Panc1 (cell line): ENCODE results near the gene FLII. TPM values are rescaled to one million over a fixed set of nuclear protein-coding genes. Genes with fewer than 3 reads are reported as not detected.

Experiments used
- ATAC-seq: fragments of 200-7000 bp; cut with Tn5 transposase; 2 replicates; pipeline ENCODE4 v1.9.1; 2020; ENCODE audit warnings: mild to moderate bottlenecking, moderate library complexity
- BruUV-seq: library from RNA; stranded (reverse); fragments of 400-500 nt; replicated peaks from 2 replicates; lab custom pipeline; 2021; lab: Mats Ljungman, UMichigan
- CTCF ChIA-PET: fragments of 300-600 bp; sonication (Branson Sonifier 250); formaldehyde crosslinking; loops from one replicate; lab custom pipeline; 2022; ENCODE audit warnings: antibody characterized with exemption; lab: Charles Lee
- POLR2A ChIA-PET: fragments of 300-600 bp; sonication (Branson Sonifier 250); formaldehyde crosslinking; loops from one replicate; lab custom pipeline; 2022; ENCODE audit warnings: antibody characterized with exemption; lab: Charles Lee
- DNase-seq: peaks from one replicate; pipeline ENCODE4 v3.0.0-alpha.2; 2010; ENCODE audit warnings: low read depth, low spot score
- H3K27ac ChIP-seq: 2 replicates; pipeline ENCODE4 v1.5.1; 2011; ENCODE audit warnings: mild to moderate bottlenecking, low read length, inconsistent platforms
- H3K27me3 ChIP-seq: fragments of 200-500 bp; sonication (Bioruptor generic); 2 replicates; pipeline ENCODE4 v1.6.0; 2014; ENCODE audit warnings: low read length, inconsistent platforms; ENCODE audit not compliant: control insufficient read depth, insufficient read depth
- H3K36me3 ChIP-seq: fragments of 200-500 bp; sonication (Bioruptor generic); 2 replicates; pipeline ENCODE4 v1.5.1; 2014; ENCODE audit warnings: inconsistent platforms, mild to moderate bottlenecking, low read length, moderate library complexity; ENCODE audit not compliant: control insufficient read depth, insufficient read depth
- H3K4me1 ChIP-seq: 2 replicates; pipeline ENCODE4 v1.5.1; 2011; ENCODE audit warnings: inconsistent platforms, mild to moderate bottlenecking, low read length, moderate library complexity; ENCODE audit not compliant: control insufficient read depth, insufficient read depth
- H3K4me3 ChIP-seq, 2 experiments: 2 replicates each; pipeline ENCODE4 v1.5.1; 2011 to 2012; ENCODE audit warnings: low read depth in 2 of 2, low read length in 2 of 2, mild to moderate bottlenecking in 2 of 2, inconsistent platforms in 1 of 2, moderate library complexity in 1 of 2
- H3K9me3 ChIP-seq: fragments of 200-500 bp; sonication (Bioruptor generic); 2 replicates; pipeline ENCODE4 v1.5.1; 2014; ENCODE audit warnings: low read depth, mild to moderate bottlenecking, inconsistent platforms, low read length, moderate library complexity; ENCODE audit not compliant: control insufficient read depth, insufficient read depth
- POLR2AphosphoS5 ChIP-seq: IDR thresholded peaks from 2 replicates; pipeline ENCODE4 v1.6.1; 2012; ENCODE audit warnings: mild to moderate bottlenecking, low read depth, low read length, moderate library complexity
- SIN3A ChIP-seq: IDR thresholded peaks from 2 replicates; pipeline ENCODE4 v1.6.1; 2012; ENCODE audit warnings: low read depth, mild to moderate bottlenecking, low read length, moderate library complexity, borderline replicate concordance; ENCODE audit not compliant: insufficient read depth
- TCF7L2 ChIP-seq: IDR thresholded peaks from 2 replicates; pipeline ENCODE4 v1.6.1; 2011; ENCODE audit warnings: mild to moderate bottlenecking, low read depth, low read length, inconsistent platforms
- in situ Hi-C: cut with HindIII; loops from 2 replicates; pipeline ENCODE4 v1.10.0; 2016; ENCODE audit warnings: low sequenced_read_pairs, low pct_unique_long_range_greater_than_20kb
- intact Hi-C: fragments of 100-400 bp; cut with micrococcal nuclease; formaldehyde crosslinking; loops from one replicate; pipeline ENCODE4 v1.10.0; 2022; ENCODE audit not compliant: unreplicated experiment
- total RNA-seq: library from RNA; stranded (reverse); gene quantifications from one replicate; pipeline ENCODE4 v1.2.1, GENCODE V29; 2021; ENCODE audit not compliant: unreplicated experiment
- TF ChIP-seq, protein P1 (sequence below): fragments of 450-650 bp; IDR thresholded peaks from 2 replicates; pipeline ENCODE4 v1.5.1; 2017; ENCODE audit warnings: mild to moderate bottlenecking
- TF ChIP-seq, protein P2 (sequence below), 2 experiments: IDR thresholded peaks; 2 replicates each; pipeline ENCODE4 v1.6.1; 2011 to 2012; ENCODE audit warnings: low read depth in 2 of 2, control low read depth in 1 of 2, low read length in 1 of 2, mild to moderate bottlenecking in 1 of 2, moderate library complexity in 1 of 2; ENCODE audit not compliant: insufficient read depth in 1 of 2

FLII gene
- total RNA-seq, 1 experiment from 2014 or later = 207 TPM

DNA sequence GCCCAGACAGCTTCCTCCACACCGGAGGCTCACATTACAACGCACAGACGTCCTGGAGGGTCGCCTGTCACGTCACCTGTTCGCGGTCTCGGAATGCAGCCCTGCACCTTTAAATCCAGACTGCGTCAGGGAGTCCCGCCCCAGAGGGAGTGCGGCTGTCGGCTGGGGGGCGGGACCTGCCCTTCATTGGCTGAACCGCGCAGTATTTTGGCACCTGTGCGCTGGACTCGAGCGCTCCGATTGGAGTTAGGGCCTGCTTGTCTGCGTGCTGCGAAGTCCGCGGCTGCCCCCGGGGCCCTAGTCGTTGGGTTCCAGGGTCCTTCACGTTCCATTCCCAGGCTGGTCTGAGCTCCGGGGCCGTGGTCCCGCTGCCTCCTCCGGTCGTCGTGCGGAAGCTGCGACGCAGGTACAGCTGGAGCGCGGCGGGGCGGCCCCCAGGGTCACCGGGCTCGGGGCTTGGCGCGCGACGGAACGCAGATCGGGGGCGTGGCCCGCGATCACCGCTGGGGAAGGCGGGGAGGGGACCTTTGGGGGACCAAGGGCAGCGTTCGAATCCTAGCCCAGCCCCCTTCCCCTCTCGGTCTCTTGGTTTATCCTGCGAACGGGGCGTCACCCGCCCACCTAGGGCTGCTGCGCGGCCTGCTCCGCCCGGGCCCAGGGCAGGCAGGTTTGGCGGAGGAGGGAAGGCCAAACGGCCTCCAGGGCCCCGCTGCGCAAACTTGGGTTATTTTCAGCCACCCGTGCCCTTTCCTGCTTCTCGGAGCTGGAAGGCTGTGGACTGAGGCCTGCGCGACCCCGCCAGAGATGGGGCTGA, 2.0 kb upstream of the FLII start, which contains the start of gene MIEF2:
Gene MIEF2, plus strand, starts transcription at position 331 of the 814 bp plus-strand sequence. CDS start 2,059 bp downstream, outside the sequence.
- POLR2A ChIA-PET = no interaction called here
- TF ChIP-seq TCF7L2 = no peak
- peak; percentile 31; the same call in 1 of the 2 replicates for TF ChIP-seq SIN3A
- TF ChIP-seq, protein P1, sequence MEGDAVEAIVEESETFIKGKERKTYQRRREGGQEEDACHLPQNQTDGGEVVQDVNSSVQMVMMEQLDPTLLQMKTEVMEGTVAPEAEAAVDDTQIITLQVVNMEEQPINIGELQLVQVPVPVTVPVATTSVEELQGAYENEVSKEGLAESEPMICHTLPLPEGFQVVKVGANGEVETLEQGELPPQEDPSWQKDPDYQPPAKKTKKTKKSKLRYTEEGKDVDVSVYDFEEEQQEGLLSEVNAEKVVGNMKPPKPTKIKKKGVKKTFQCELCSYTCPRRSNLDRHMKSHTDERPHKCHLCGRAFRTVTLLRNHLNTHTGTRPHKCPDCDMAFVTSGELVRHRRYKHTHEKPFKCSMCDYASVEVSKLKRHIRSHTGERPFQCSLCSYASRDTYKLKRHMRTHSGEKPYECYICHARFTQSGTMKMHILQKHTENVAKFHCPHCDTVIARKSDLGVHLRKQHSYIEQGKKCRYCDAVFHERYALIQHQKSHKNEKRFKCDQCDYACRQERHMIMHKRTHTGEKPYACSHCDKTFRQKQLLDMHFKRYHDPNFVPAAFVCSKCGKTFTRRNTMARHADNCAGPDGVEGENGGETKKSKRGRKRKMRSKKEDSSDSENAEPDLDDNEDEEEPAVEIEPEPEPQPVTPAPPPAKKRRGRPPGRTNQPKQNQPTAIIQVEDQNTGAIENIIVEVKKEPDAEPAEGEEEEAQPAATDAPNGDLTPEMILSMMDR = no peak
- BruUV-seq = no TSS peak
- in situ Hi-C loops = no loop called here
- H3K27ac ChIP-seq = peak within 1 kb of the TSS; percentile 85
- no peaks in the 10 kb centered on the region for H3K9me3 ChIP-seq
- H3K36me3 ChIP-seq = peaks cover 3% of the 10 kb centered on the region; the same call in 1 of the 2 replicates
- peak within 1 kb of the TSS; percentile 74 to 75 for H3K4me3 ChIP-seq
- peak; percentile 89 for ATAC-seq
- no peaks in the 10 kb centered on the region for H3K27me3 ChIP-seq
- peaks cover 13% of the 10 kb centered on the region for H3K4me1 ChIP-seq
- peak; percentile 85 for DNase-seq
- CTCF ChIA-PET = interaction anchor here (0.7 kb wide), 1 partner anchor 88 kb away, joined by 4 read pairs; no protein-coding TSS in a partner anchor
- intact Hi-C loops = no loop called here

DNA sequence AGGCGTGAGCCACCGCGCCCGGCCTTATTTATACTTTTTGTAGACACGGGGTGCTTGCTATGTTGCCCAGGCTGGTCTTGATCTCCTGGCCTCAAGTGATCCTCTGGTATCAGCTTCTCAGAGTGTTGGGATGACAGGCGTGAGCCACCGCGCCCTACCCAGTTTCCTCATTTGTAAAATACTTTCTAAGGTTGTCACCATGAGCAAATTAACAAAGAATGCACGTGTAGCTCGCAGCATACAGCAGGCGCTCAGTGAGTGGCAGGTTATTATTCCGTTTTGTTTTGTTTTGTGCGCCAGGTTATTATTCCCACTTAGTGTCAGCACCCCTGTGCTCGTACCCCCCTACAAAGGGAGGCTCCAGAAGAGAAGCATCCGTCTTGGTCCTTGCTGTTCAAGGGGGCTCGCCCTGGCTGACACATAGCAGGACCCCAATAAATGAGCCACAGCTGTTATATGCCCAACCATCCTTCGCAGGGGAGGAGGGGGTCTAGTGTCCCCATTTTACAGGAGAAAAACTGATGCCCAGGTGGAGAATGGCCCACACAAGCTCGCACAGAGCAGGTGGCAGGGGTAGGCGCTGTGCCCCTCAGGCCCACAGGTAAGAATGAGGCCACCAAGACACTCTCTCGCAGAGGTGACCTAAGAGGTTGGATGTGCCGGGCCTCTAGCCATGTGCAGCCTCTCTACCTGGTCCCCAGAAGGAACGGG, 1.2 kb upstream of the FLII start:
- no TSS peak for BruUV-seq
- 0 out of 2 replicates have a peak, but pooled peaks have one; percentile 3 for TF ChIP-seq SIN3A
- TF ChIP-seq, protein P1 = no peak
- in situ Hi-C loops = no loop called here
- ChIA-PET POLR2A (no interaction called here), CTCF (interaction anchor here (0.7 kb wide), 1 partner anchor 87 kb away, joined by 4 read pairs; no protein-coding TSS in a partner anchor)
- Histone ChIP-seq H3K36me3 (peaks cover 3% of the 10 kb centered on the region; the same call in 1 of the 2 replicates), H3K27ac (peak overlapping the region; percentile 76), H3K4me3 (peak overlapping the region; percentile 74 to 75), H3K4me1 (peaks cover 13% of the 10 kb centered on the region), H3K9me3 (no peaks in the 10 kb centered on the region), H3K27me3 (no peaks in the 10 kb centered on the region)
- intact Hi-C loops = no loop called here
- DNase-seq = peak; percentile 83
- ATAC-seq = peak; percentile 10

DNA sequence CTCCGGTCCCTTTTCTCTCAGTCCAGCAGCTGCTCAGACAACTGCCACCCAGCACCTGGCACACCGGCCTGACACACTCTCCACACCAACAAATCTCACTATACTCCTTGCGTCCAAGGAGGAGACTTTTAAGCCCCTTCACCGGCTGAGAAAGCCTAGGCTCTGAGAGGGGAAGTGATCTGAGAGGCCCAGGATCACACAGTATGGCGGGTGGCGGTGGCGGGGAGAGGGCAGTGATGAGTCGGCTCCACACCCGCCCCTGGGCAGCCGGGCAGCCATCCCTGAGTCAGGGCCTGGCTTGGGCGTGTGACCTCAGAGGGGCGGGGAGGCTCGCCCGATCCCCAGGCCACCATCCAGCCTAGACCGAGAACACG, 569 bp downstream of the FLII start:
- Histone ChIP-seq H3K36me3 (peaks cover 3% of the 10 kb centered on the region; the same call in 1 of the 2 replicates), H3K9me3 (no peaks in the 10 kb centered on the region), H3K27ac (peak overlapping the region; percentile 86), H3K4me3 (peak overlapping the region; percentile 79 to 88), H3K27me3 (no peaks in the 10 kb centered on the region), H3K4me1 (peaks cover 13% of the 10 kb centered on the region)
- peak; percentile 76 for ATAC-seq
- POLR2A ChIA-PET = no interaction called here
- no TSS peak for BruUV-seq
- TF ChIP-seq SIN3A = no peak
- no peak for TF ChIP-seq TCF7L2
- TF ChIP-seq, protein P2, sequence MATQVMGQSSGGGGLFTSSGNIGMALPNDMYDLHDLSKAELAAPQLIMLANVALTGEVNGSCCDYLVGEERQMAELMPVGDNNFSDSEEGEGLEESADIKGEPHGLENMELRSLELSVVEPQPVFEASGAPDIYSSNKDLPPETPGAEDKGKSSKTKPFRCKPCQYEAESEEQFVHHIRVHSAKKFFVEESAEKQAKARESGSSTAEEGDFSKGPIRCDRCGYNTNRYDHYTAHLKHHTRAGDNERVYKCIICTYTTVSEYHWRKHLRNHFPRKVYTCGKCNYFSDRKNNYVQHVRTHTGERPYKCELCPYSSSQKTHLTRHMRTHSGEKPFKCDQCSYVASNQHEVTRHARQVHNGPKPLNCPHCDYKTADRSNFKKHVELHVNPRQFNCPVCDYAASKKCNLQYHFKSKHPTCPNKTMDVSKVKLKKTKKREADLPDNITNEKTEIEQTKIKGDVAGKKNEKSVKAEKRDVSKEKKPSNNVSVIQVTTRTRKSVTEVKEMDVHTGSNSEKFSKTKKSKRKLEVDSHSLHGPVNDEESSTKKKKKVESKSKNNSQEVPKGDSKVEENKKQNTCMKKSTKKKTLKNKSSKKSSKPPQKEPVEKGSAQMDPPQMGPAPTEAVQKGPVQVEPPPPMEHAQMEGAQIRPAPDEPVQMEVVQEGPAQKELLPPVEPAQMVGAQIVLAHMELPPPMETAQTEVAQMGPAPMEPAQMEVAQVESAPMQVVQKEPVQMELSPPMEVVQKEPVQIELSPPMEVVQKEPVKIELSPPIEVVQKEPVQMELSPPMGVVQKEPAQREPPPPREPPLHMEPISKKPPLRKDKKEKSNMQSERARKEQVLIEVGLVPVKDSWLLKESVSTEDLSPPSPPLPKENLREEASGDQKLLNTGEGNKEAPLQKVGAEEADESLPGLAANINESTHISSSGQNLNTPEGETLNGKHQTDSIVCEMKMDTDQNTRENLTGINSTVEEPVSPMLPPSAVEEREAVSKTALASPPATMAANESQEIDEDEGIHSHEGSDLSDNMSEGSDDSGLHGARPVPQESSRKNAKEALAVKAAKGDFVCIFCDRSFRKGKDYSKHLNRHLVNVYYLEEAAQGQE (IDR thresholded peaks at IDR 0.05; ENCODE audit: insufficient read depth in 1 of 2, low read depth in 2 of 2, low read length in 1 of 2) = no peak
- TF ChIP-seq, protein P1 = no peak
- no peak for TF ChIP-seq POLR2AphosphoS5
- CTCF ChIA-PET = no interaction called here
- intact Hi-C loops (no loop called here), in situ Hi-C loops (no loop called here)
- DNase-seq = no peak
